HUES48 (cell line): Measurements from ENCODE around the gene TEX14.

Experiments
- H3K27ac ChIP-seq: one replicate; pipeline ENCODE4 v1.7.0; 2013; ENCODE audit warnings: low read depth, low read length, inconsistent platforms
- H3K27me3 ChIP-seq: 2 replicates; pipeline ENCODE4 v1.6.1; 2013; ENCODE audit warnings: mild to moderate bottlenecking, low read length; ENCODE audit not compliant: control insufficient read depth, insufficient read depth
- H3K36me3 ChIP-seq: 2 replicates; pipeline ENCODE4 v1.6.1; 2013; ENCODE audit warnings: low read length; ENCODE audit not compliant: control insufficient read depth, insufficient read depth
- H3K4me1 ChIP-seq: 2 replicates; pipeline ENCODE4 v1.6.1; 2013; ENCODE audit warnings: mild to moderate bottlenecking, low read length; ENCODE audit not compliant: control insufficient read depth, insufficient read depth
- H3K4me3 ChIP-seq: 2 replicates; pipeline ENCODE4 v1.5.1; 2013; ENCODE audit warnings: mild to moderate bottlenecking, low read depth, low read length
- H3K9ac ChIP-seq: 2 replicates; pipeline ENCODE4 v1.6.1; 2013; ENCODE audit warnings: mild to moderate bottlenecking, low read depth, low read length, moderate library complexity
- H3K9me3 ChIP-seq: 2 replicates; pipeline ENCODE4 v1.6.1; 2013; ENCODE audit warnings: low read length; ENCODE audit not compliant: control insufficient read depth, insufficient read depth

Gene TEX14

DNA sequence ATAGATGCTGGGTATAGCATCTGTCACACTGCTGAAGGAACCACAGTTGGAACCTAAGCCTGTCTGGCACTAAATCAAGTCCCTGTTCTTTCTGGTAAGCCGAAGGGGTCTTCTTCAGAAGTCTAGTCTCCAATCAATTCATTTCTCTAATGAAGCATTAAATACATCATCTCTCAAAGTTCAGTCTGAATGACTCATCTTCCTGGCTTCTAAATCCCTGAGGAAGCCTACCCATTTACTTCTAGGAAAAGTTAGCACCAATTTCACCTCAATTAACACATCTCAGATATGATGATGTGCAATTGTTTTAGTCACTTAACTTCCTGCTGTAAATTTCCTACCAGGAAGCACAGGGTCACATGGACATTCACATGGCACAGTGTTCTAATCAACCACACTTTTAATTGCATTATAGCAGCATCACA lies 49.9 kb downstream of the TEX14 start:
- H3K9me3 ChIP-seq, result no peaks in the 10 kb centered on the region
- no peaks in the 10 kb centered on the region for H3K36me3 ChIP-seq

DNA sequence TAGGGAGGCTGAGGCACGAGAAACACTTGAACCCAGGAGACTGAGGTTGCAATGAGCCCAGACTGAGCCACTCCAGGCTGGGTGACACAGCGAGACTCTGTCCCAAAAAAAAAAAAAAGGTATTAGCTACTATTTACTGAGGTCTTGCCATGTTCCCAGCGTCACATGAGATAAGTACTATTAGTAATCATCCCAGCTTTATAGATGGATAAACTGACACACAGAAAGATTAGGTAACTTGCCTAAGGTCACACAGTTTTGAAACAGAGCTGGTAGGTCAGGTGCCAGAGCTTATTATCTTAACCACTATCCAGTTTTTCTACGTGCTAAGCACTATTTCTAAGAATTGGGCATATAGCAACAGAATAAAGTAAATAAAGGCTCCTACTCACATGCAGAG lies 51.6 kb downstream of the TEX14 start:
- Histone ChIP-seq H3K4me1 (no peaks in the 10 kb centered on the region), H3K9me3 (no peaks in the 10 kb centered on the region), H3K27ac (no peak overlapping the region), H3K4me3 (no peak overlapping the region), H3K9ac (no peak overlapping the region), H3K36me3 (no peaks in the 10 kb centered on the region), H3K27me3 (no peaks in the 10 kb centered on the region)

More for the DNA sequence above, 49.9 kb downstream of the TEX14 start:
- Histone ChIP-seq H3K4me3 (no peak overlapping the region), H3K9ac (no peak overlapping the region), H3K27me3 (no peaks in the 10 kb centered on the region), H3K27ac (no peak overlapping the region), H3K4me1 (no peaks in the 10 kb centered on the region)

DNA sequence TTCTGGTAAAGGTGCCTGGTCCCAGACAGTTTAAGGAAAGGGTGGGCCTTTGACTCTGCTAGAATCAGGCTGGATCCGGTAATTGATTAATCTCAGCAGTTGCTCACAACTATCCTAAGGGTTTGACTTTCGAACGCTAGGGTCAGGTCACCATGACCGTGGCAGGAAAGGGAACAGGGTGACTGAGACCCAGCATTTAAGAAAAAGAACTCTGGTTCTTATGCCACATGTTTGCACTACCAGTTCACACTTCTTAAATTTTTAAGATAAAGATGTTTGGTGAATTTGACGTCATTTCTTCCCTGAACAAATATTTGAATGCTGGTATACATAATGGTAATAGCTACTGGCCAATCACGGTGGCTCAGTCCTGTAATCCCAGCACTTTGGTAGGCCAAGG lies 52.2 kb downstream of the TEX14 start:
- Histone ChIP-seq H3K36me3 (no peaks in the 10 kb centered on the region), H3K4me1 (no peaks in the 10 kb centered on the region), H3K9ac (no peak overlapping the region), H3K4me3 (no peak overlapping the region), H3K27ac (no peak overlapping the region), H3K9me3 (no peaks in the 10 kb centered on the region), H3K27me3 (no peaks in the 10 kb centered on the region)

DNA sequence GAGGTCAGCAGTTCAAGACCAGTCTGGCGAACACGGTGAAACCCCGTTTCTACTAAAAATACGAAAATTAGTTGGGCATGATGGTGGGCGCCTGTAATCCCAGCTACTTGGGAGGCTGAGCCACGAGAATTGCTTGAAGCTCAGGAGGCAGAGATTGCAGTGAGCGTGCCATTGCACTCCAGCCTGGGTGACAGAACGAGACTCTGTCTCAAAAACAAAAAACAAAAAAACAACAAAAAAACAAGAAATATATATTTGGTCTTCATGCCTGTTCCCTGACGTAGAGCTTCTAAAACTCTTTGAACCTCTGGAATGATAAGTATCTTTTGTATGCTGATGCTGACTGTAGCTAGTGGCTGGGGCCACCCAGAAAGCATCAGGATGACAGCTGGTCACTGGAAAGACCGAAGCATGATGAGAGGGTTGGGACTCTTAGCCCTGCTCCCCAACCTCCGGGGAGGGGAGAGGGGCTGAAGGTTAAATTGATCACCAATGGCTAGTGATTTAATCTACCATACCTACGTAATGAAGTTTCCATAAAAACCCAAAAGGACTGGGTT lies 54.8 kb downstream of the TEX14 start:
- no peaks in the 10 kb centered on the region for H3K27me3 ChIP-seq
- no peaks in the 10 kb centered on the region for H3K9me3 ChIP-seq
- H3K4me3 ChIP-seq, result no peak overlapping the region
- no peak overlapping the region for H3K9ac ChIP-seq
- peaks cover 8% of the 10 kb centered on the region for H3K4me1 ChIP-seq
- no peak overlapping the region for H3K27ac ChIP-seq
- no peaks in the 10 kb centered on the region for H3K36me3 ChIP-seq

DNA sequence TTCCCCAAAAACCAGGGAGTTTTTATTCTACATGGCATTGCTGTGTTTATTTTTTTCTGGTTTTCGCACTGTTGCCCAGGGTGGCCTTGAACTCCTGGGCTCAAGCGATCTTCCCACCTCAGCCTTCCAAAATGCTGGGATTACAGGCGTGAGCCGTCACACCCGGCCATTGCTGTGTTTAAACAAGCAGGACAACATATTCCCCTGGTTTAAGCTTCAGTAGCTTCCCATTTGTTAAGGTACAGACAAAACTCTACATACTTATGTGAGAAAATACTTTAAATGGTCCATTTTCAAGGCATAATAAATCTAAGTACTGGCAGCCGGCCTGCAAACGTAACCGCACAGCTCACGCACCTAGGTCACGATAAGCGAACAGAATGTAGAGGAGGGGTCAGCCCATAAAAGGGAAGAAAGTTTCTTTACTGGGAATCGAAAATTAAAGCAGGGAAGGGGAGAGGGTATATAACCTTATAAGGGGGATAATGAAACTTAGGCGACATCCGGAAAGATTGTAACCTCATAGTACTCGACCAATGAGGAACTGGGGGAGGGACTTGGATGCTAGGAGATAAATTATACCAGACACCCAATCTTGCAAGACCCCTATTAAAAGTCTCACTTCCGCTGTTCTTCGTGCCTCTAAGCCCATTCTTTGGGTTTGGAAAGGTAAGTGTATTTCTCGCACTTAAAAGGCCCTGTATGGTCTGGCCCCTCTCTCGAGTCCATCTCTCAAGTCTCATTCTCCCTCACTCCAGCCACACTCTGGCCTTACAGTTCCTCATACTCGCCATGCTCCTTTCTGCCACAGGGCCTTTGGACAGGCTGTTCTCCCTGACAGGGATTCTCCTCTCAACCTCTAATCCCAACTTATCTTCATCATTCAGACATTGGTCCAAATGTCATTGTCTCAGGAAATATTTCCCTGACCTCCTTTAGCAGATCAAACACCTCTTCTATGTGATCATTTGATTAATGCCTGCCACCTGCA lies 59.2 kb downstream of the TEX14 start:
- H3K4me3 ChIP-seq, result peak overlapping the region; percentile 62
- H3K9ac ChIP-seq, result peak overlapping the region; percentile 97
- H3K36me3 ChIP-seq, result no peaks in the 10 kb centered on the region
- no peaks in the 10 kb centered on the region for H3K27me3 ChIP-seq
- H3K9me3 ChIP-seq, result no peaks in the 10 kb centered on the region
- H3K4me1 ChIP-seq, result peaks cover 14% of the 10 kb centered on the region
- peak overlapping the region; percentile 98 for H3K27ac ChIP-seq

DNA sequence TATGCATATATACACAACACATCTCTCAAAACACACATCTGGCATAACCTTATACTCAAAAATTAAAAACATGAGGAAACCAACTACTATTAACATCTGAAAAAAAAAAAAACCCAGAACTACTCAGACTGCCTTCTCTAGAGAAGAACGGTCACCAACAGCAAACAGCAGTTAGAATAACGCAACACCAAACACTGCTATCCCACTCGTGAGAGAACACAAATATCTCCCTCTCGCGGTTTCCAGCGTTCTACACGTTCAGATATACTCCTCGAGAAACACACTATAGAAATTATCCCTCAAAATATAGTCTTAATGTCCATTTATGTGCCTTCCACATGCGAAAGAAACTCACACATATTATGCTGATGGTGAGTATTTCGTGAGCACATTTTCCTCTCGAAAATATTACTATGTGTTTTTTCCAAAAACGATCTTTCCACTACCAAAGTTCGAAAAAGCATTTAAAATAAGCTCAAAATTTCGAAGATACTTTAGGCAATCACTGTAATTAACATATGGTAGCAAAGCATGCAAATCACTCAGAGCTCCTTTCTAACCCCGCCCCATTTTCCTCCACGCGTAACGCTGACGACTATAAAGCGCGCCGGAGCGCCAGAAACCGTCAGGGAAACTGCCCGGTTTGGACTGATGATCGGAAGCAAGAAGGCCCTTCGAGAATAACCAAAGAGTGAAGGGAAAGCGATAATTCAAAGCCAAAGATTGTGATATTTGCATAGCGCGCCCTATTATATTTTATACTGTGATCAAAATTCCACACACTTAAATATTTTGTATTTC lies 60.1 kb downstream of the TEX14 start:
- Histone ChIP-seq H3K9ac (peak overlapping the region; percentile 97), H3K27ac (peak overlapping the region; percentile 98), H3K27me3 (no peaks in the 10 kb centered on the region), H3K9me3 (no peaks in the 10 kb centered on the region), H3K4me3 (peak overlapping the region; percentile 62), H3K4me1 (peaks cover 14% of the 10 kb centered on the region), H3K36me3 (no peaks in the 10 kb centered on the region)

DNA sequence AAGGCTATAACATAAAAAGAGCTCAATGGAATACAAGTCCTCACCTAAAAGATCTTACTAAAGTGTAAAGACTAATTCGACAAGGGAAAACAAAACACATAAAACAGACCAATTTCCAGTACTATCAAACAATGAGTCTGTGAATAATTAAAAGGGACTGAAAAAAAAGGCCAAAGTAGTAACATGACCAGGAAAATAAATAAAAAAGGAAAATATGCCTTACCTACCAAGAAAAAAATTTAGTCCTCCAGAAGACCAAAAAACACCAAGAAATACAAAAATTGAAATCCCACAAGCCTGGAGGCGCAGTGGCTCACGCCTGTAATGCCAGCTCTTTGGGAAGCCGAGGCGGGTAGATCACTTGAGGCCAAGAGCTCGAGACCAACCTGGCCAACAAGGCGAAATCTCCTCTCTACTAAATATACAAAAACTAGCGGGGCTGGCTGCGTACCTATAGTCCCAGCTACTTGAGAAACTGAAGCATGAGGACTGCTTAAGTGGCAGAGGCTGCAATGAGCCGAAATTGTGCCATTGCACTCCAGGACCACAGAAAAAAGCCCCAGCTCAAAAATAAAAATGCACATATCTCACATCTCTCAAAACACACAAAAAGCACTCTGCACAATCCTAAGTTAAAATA lies 60.8 kb downstream of the TEX14 start:
- Histone ChIP-seq H3K4me3 (0 out of 2 replicates have a peak overlapping the region, but pooled peaks have one; percentile 18), H3K9ac (no peak overlapping the region), H3K27me3 (no peaks in the 10 kb centered on the region), H3K27ac (peak overlapping the region; percentile 98), H3K4me1 (peaks cover 14% of the 10 kb centered on the region), H3K36me3 (no peaks in the 10 kb centered on the region), H3K9me3 (no peaks in the 10 kb centered on the region)

DNA sequence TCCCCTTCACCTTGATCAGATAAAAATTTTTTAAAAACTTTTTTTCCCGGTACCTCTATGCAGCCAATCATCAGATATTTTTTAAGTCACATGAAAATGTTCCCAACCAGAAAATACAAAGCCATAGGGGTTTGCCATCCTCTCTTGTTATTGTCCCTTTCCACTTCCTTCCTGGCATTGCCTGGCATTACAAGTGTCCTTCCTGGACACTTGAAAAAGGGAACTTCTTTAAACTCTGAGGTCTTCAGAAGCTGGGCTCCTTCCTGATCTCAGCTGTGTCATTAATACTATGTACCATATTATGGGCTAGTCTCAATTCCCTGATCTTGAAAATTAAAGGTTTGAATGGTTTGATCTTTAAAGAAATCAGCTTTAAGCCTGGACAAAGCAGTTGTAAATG lies 64.9 kb downstream of the TEX14 start:
- H3K27ac ChIP-seq, result no peak overlapping the region
- H3K9me3 ChIP-seq, result no peaks in the 10 kb centered on the region
- H3K36me3 ChIP-seq, result no peaks in the 10 kb centered on the region
- peaks cover 6% of the 10 kb centered on the region; the same call in 1 of the 2 replicates for H3K4me1 ChIP-seq
- H3K4me3 ChIP-seq, result no peak overlapping the region
- no peaks in the 10 kb centered on the region for H3K27me3 ChIP-seq
- H3K9ac ChIP-seq, result no peak overlapping the region

DNA sequence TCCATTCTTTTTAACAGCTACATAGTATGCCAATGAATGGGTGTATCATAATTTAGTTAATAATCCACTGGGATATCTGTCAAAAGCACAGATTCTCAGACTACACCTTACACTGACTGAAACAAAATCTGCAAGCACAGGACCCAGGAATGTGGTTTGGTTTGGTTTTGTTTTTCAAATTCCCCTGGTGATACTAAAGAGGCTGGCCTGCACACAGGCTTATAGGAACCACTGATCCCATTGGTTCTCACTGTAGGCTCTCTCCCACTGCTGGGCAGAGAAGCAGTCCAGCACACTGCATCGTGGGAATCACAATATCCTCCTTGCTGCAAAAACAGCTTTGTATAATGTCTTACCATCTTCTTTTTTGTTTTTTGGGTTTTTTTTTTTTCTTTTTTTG lies 67.1 kb downstream of the TEX14 start:
- Histone ChIP-seq H3K36me3 (no peaks in the 10 kb centered on the region), H3K9ac (no peak overlapping the region), H3K4me3 (no peak overlapping the region), H3K27me3 (no peaks in the 10 kb centered on the region), H3K27ac (no peak overlapping the region), H3K9me3 (no peaks in the 10 kb centered on the region), H3K4me1 (no peaks in the 10 kb centered on the region)

DNA sequence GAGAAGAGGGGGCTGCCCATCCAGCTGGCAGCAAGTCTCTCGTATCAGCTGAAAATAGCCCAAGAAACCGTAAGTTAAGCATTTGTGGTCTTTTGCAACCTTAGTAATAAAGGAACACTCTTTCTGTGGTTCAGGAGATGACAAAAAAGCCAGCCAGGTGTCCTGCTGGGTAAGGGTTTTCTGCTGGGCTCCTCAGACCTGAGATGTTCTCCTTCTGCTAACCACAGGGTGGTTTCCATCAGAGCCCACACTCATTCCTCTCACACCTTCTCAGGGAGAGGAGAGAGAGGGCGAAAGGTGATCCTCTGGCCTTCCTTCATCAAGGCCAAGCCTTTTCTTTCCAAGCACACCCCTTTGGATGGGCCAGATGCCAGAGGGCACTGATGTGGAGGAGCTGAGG lies 70.7 kb downstream of the TEX14 start:
- H3K27ac ChIP-seq, result no peak overlapping the region
- H3K9ac ChIP-seq, result no peak overlapping the region
- no peaks in the 10 kb centered on the region for H3K27me3 ChIP-seq
- H3K9me3 ChIP-seq, result no peaks in the 10 kb centered on the region
- no peaks in the 10 kb centered on the region for H3K4me1 ChIP-seq
- H3K36me3 ChIP-seq, result no peaks in the 10 kb centered on the region
- no peak overlapping the region for H3K4me3 ChIP-seq
